T-helper 17 cell (primary cell): ENCODE results near the gene ZNF469. TPM values are rescaled to one million over a fixed set of nuclear protein-coding genes. Genes with fewer than 3 reads are reported as not detected.

ENCODE experiments used
- ATAC-seq: fragments of 150-1000 bp; cut with Tn5 transposase; 2 replicates; pipeline ENCODE4 v1.10.0; 2021; ENCODE audit warnings: mild to moderate bottlenecking, moderate library complexity
- DNase-seq, 3 donors: peaks; one replicate each; pipeline versions ENCODE4 v3.0.0 to v3.0.0-alpha.2; 2020 to 2021
- H3K9me3 ChIP-seq: one replicate; pipeline ENCODE4 v1.7.0; 2013; ENCODE audit warnings: low read length, mild to moderate bottlenecking; ENCODE audit not compliant: control insufficient read depth, poor library complexity, severe bottlenecking
- H3K27ac Mint-ChIP-seq: one replicate; pipeline ENCODE4 v1.8.0; 2022; ENCODE audit warnings: mild to moderate bottlenecking, moderate library complexity, mixed read lengths
- H3K27me3 Mint-ChIP-seq: one replicate; pipeline ENCODE4 v1.8.0; 2022; ENCODE audit warnings: mixed read lengths
- H3K36me3 Mint-ChIP-seq: one replicate; pipeline ENCODE4 v1.8.0; 2022; ENCODE audit warnings: low read depth, mixed read lengths
- H3K4me1 Mint-ChIP-seq: one replicate; pipeline ENCODE4 v1.8.0; 2022; ENCODE audit warnings: mild to moderate bottlenecking, mixed read lengths
- H3K4me3 Mint-ChIP-seq: one replicate; pipeline ENCODE4 v1.8.0; 2022; ENCODE audit warnings: mild to moderate bottlenecking, moderate library complexity, mixed read lengths
- total RNA-seq, 4 donors: library from RNA in 2 of 4; stranded (reverse) in 2 of 4; gene quantifications; one replicate each; pipeline ENCODE4 v1.2.3 and lab custom pipeline; 2022 to 2026

The ZNF469 gene
- total RNA-seq, 2 donors from 2014 or later = 0.32 to 0.55 TPM

GRCh38 chr16:88390735-88391134, 8.0 kb downstream of the ZNF469 start:
- DNase-seq (no peak), ATAC-seq (no peak)
- Mint-ChIP-seq H3K36me3 (no peaks in the 10 kb centered on the region), H3K4me3 (no peak overlapping the region), H3K27me3 (peaks cover 41% of the 10 kb centered on the region), H3K4me1 (peaks cover 2% of the 10 kb centered on the region), H3K27ac (no peak overlapping the region)
- no peaks in the 10 kb centered on the region for H3K9me3 ChIP-seq

DNA sequence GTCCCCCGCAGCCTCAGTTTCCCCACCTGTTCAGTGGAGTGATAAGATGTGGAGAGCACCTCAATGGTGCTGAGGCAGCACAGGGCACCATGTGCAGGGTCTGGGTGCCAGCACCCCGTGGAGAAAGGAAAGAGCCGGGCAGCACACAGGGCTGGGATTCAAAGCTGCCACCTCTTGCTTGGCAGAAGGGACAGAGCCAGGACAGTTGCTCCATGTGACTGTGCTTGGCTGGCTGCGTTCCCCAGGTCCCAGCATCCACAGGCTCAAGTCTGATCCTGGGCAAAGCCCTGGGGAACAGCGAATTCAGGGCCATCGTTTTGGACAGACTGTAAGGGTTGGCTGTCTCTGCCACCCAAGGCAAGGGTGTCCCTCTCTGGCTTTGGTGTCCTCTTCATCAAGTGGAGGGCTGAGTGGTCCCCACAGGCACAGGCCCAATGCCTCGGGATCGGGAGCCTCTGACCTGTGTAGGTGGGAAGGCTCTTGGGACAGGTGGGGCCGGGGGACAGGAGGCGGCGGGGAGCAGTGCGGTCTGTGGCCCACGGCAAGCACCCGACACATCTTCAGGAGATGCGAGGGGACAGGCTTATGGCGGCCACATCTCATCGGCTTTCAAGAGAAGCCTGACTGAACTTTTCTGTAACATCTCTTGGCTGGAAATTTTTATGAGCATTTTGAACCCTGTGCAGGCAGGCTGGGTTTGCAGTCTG, 8.5 kb downstream of the ZNF469 start:
- no peaks in the 10 kb centered on the region for H3K36me3 Mint-ChIP-seq
- H3K27ac Mint-ChIP-seq = no peak overlapping the region
- no peak for ATAC-seq
- no peak for DNase-seq
- H3K27me3 Mint-ChIP-seq = peaks cover 37% of the 10 kb centered on the region
- H3K4me3 Mint-ChIP-seq = no peak overlapping the region
- H3K4me1 Mint-ChIP-seq = peaks cover 2% of the 10 kb centered on the region
- no peaks in the 10 kb centered on the region for H3K9me3 ChIP-seq

- Mint-ChIP-seq H3K4me3 (no peak overlapping the region), H3K36me3 (no peaks in the 10 kb centered on the region), H3K27me3 (peaks cover 32% of the 10 kb centered on the region), H3K4me1 (peaks cover 2% of the 10 kb centered on the region), H3K27ac (no peak overlapping the region)
- ATAC-seq = no peak
- H3K9me3 ChIP-seq = no peaks in the 10 kb centered on the region
- DNase-seq = no peak
These were observed 9.4 kb downstream of the ZNF469 start for GRCh38 chr16:88392111-88392510.

- Mint-ChIP-seq H3K27ac (no peak overlapping the region), H3K36me3 (no peaks in the 10 kb centered on the region), H3K27me3 (peaks cover 32% of the 10 kb centered on the region), H3K4me1 (peaks cover 2% of the 10 kb centered on the region), H3K4me3 (no peak overlapping the region)
- ATAC-seq = no peak
- H3K9me3 ChIP-seq = no peaks in the 10 kb centered on the region
- no peak for DNase-seq
These were observed 9.9 kb downstream of the ZNF469 start for GRCh38 chr16:88392616-88393015.

DNA sequence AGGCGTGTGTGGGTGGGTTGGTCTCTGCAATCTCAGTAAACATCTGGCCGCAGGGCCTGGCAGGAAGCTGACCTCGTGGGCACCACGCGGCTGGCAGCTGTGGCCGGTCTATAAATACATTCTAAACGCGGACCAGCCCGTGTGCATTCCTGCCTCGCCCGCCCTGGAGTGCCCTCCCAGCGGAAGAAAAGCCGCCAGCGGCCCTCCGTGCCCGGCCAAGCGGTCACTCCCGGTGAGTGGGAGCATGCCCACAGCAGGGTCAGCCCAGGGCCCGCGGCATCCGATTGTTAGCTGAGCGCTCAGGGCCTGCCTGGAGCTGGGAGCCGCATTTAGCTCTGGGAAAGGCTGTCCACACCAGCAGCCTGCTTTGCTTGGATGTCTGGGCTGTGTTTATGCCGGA, 10.3 kb downstream of the ZNF469 start:
- ATAC-seq (no peak), DNase-seq (no peak)
- Mint-ChIP-seq H3K27me3 (peaks cover 32% of the 10 kb centered on the region), H3K4me1 (peaks cover 2% of the 10 kb centered on the region), H3K36me3 (no peaks in the 10 kb centered on the region), H3K4me3 (no peak overlapping the region), H3K27ac (no peak overlapping the region)
- no peaks in the 10 kb centered on the region for H3K9me3 ChIP-seq

DNA sequence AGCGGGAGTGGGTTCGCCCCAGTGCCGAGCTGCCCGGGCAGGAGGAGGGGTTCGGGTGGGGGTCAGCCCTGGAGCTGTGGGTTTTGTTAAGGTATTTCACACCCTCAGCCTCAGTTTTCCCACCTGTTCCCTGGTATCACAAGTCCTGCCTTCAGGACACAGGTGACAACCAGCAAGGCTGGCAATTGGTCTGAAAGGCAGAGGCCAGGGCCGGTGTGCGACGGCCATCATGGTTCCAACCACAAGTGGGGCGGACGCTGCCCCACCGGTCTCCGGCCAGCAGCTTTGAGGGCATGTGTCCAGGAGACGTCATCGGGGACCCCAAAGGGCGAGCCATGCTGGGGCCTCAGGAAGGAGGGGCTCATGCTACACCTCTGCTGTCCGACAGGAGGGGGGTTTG, 10.8 kb downstream of the ZNF469 start:
- Mint-ChIP-seq H3K4me3 (no peak overlapping the region), H3K27ac (no peak overlapping the region), H3K36me3 (no peaks in the 10 kb centered on the region), H3K4me1 (peaks cover 2% of the 10 kb centered on the region), H3K27me3 (peaks cover 32% of the 10 kb centered on the region)
- ATAC-seq (no peak), DNase-seq (no peak)
- H3K9me3 ChIP-seq = no peaks in the 10 kb centered on the region

DNA sequence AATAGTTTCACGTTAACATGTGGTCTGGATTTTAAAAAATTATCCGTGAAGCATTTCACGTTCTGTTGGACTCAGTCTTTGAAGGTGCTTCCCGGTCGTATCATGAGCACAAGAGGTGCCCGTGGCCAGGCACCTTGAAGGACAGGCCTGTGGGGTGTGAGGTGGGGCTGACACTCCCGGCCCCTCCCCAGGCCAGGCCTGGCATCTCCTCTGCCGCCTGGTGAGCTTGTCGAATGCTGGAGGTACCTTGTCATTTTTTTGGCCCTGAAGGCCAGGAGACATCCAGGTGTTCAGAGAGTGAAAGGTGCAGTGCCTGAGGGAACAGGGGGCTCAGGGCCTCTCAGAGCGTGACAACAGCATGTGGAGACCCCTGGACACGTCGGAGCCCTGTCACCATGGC, 11.7 kb downstream of the ZNF469 start:
- ATAC-seq = no peak
- DNase-seq = no peak
- Mint-ChIP-seq H3K27ac (no peak overlapping the region), H3K4me3 (no peak overlapping the region), H3K27me3 (peaks cover 27% of the 10 kb centered on the region), H3K4me1 (peaks cover 2% of the 10 kb centered on the region), H3K36me3 (no peaks in the 10 kb centered on the region)
- H3K9me3 ChIP-seq = no peaks in the 10 kb centered on the region

GRCh38 chr16:88395669-88396584, 13.2 kb downstream of the ZNF469 start:
- Mint-ChIP-seq H3K27ac (no peak overlapping the region), H3K4me3 (no peak overlapping the region)
- no peak for ATAC-seq

GRCh38 chr16:88398170-88398873, 15.6 kb downstream of the ZNF469 start:
- H3K36me3 Mint-ChIP-seq = no peaks in the 10 kb centered on the region
- DNase-seq (no peak), ATAC-seq (no peak)
- no peaks in the 10 kb centered on the region for H3K27me3 Mint-ChIP-seq
- no peaks in the 10 kb centered on the region for H3K9me3 ChIP-seq
- H3K4me1 Mint-ChIP-seq = no peaks in the 10 kb centered on the region
- H3K4me3 Mint-ChIP-seq = no peak overlapping the region
- no peak overlapping the region for H3K27ac Mint-ChIP-seq

More at GRCh38 chr16:88395669-88396584, 13.2 kb downstream of the ZNF469 start:
- no peak for DNase-seq
- no peaks in the 10 kb centered on the region for H3K36me3 Mint-ChIP-seq
- no peaks in the 10 kb centered on the region for H3K9me3 ChIP-seq
- peaks cover 13% of the 10 kb centered on the region for H3K27me3 Mint-ChIP-seq
- peaks cover 2% of the 10 kb centered on the region for H3K4me1 Mint-ChIP-seq

- H3K4me1 Mint-ChIP-seq = no peaks in the 10 kb centered on the region
- no peak for ATAC-seq
- H3K27ac Mint-ChIP-seq = no peak overlapping the region
These were observed 16.1 kb downstream of the ZNF469 start for GRCh38 chr16:88398874-88399178.

GRCh38 chr16:88400186-88400585, 17.4 kb downstream of the ZNF469 start:
- no peak for ATAC-seq

More at GRCh38 chr16:88398874-88399178, 16.1 kb downstream of the ZNF469 start:
- no peaks in the 10 kb centered on the region for H3K9me3 ChIP-seq
- no peaks in the 10 kb centered on the region for H3K27me3 Mint-ChIP-seq
- no peak overlapping the region for H3K4me3 Mint-ChIP-seq
- no peaks in the 10 kb centered on the region for H3K36me3 Mint-ChIP-seq
- no peak for DNase-seq

GRCh38 chr16:88401604-88402246, 19.0 kb downstream of the ZNF469 start:
- H3K4me3 Mint-ChIP-seq = no peak overlapping the region
- no peaks in the 10 kb centered on the region for H3K9me3 ChIP-seq
- no peak for DNase-seq
- no peaks in the 10 kb centered on the region for H3K4me1 Mint-ChIP-seq
- no peaks in the 10 kb centered on the region for H3K36me3 Mint-ChIP-seq
- no peak overlapping the region for H3K27ac Mint-ChIP-seq
- ATAC-seq = no peak
- H3K27me3 Mint-ChIP-seq = peaks cover 19% of the 10 kb centered on the region

More at GRCh38 chr16:88400186-88400585, 17.4 kb downstream of the ZNF469 start:
- Mint-ChIP-seq H3K36me3 (no peaks in the 10 kb centered on the region), H3K27me3 (peaks cover 13% of the 10 kb centered on the region), H3K27ac (no peak overlapping the region), H3K4me1 (no peaks in the 10 kb centered on the region), H3K4me3 (no peak overlapping the region)
- no peak for DNase-seq
- H3K9me3 ChIP-seq = no peaks in the 10 kb centered on the region
